GM18909 (cell line): ENCODE results near the gene PTPN11.

Experiments
- ATAC-seq: cut with Tn5 transposase; IDR thresholded peaks from one replicate; pipeline ENCODE4 v1.9.1; 2021; ENCODE audit warnings: mild to moderate bottlenecking; ENCODE audit not compliant: unreplicated experiment, poor library complexity

The PTPN11 gene

GRCh38 chr12:112535637-112536366, 117.1 kb downstream of the PTPN11 start:
- ATAC-seq: no peak

GRCh38 chr12:112536367-112536730, 117.6 kb downstream of the PTPN11 start:
- ATAC-seq: no peak

- no peak for ATAC-seq
These were observed 119.1 kb downstream of the PTPN11 start for GRCh38 chr12:112537710-112538396.

- ATAC-seq: no peak
These were observed 120.0 kb downstream of the PTPN11 start for GRCh38 chr12:112538740-112539139.

GRCh38 chr12:112539221-112539620, 120.5 kb downstream of the PTPN11 start:
- no peak for ATAC-seq

GRCh38 chr12:112540021-112540420, 121.3 kb downstream of the PTPN11 start:
- ATAC-seq: no peak

- no peak for ATAC-seq
These were observed 125.0 kb downstream of the PTPN11 start for GRCh38 chr12:112543751-112544150.

GRCh38 chr12:112546339-112546738, 127.6 kb downstream of the PTPN11 start:
- no peak for ATAC-seq

GRCh38 chr12:112546996-112547395, 128.2 kb downstream of the PTPN11 start:
- no peak for ATAC-seq

- no peak for ATAC-seq
These were observed 130.3 kb downstream of the PTPN11 start for GRCh38 chr12:112549031-112549430.

- no peak for ATAC-seq
These were observed 132.9 kb downstream of the PTPN11 start for GRCh38 chr12:112551681-112552080.

- no peak for ATAC-seq
These were observed 137.0 kb downstream of the PTPN11 start for GRCh38 chr12:112555621-112556233.

GRCh38 chr12:112557951-112558630, 139.3 kb downstream of the PTPN11 start:
- ATAC-seq: no peak
